Epithelial cell of esophagus (primary cell): ENCODE measurements around the gene DIP2A.

Experiments
- DNase-seq: peaks from one replicate; pipeline ENCODE4 v3.0.0; 2010; ENCODE audit warnings: low read depth
- H3K4me3 ChIP-seq: 2 replicates; pipeline ENCODE4 v1.5.1; 2011; ENCODE audit warnings: mild to moderate bottlenecking, low read length, control low read depth
- CTCF ChIP-seq: IDR thresholded peaks from 2 replicates; pipeline ENCODE4 v1.5.1; 2011; ENCODE audit warnings: low read depth, mild to moderate bottlenecking, low read length, control low read depth, inconsistent platforms; ENCODE audit not compliant: insufficient read depth; ENCODE audit errors: missing control alignments

The DIP2A gene

DNA sequence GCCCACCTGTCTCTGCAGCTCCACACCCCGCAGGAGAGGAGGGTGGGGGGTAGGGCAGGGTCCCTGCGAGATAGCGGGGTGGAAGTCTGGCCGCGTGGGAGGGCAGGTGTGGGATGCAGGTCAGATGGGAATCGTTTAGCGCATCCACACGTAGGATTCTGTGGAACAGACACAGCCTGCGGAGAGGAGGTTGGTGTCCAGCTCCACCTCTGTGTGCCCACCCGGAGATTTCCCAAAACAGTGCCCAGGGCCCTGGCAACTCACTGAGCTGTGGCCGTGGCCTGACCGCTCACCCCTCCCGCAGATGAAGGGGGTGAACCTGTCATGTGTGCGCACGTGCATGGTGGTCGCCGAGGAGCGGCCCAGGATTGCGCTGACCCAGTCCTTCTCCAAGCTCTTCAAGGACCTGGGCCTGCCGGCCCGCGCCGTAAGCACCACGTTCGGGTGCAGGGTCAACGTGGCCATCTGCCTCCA lies 99.3 kb downstream of the DIP2A start:
- DNase-seq: no peak
- TF ChIP-seq CTCF: no peak

GRCh38 chr21:46559291-46559983 lies 100.7 kb downstream of the DIP2A start:
- no peak for DNase-seq
- TF ChIP-seq CTCF: no peak
- no peak overlapping the region for H3K4me3 ChIP-seq

More for the DNA sequence above, 99.3 kb downstream of the DIP2A start:
- H3K4me3 ChIP-seq: no peak overlapping the region

GRCh38 chr21:46560568-46561444 lies 102.1 kb downstream of the DIP2A start:
- H3K4me3 ChIP-seq: no peak overlapping the region
- no peak for DNase-seq
- no peak for TF ChIP-seq CTCF

DNA sequence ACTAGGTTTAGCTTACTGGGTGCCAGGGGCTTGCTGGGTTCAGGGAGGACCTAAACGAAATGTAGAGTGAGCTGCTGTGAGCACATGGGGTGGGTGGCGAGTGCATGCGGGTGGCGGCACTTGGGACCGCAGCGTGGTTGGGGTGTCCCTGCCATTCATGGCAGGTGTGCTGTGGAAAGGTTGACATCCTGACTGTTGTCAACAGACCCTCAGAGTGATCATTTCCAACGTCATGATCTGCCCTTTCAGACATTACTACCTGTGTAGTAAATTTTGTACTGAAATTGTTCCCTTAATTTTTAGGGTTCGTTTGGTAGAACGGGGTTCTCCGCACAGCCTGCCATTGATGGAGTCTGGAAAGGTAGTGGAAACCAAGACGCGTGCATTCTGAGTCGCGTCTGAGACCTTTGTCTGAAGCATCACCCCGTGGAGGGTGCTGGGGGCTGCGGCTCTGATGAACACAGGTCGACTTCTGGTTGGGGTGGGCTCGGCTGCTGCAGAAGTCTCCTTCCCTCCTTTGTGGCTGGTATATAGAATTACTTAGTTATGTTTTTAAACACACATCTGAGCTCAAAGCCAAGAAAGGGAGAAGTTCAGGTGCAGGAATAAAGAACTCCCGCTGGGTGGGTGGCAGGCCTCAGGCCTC lies 102.9 kb downstream of the DIP2A start:
- H3K4me3 ChIP-seq: no peak overlapping the region
- TF ChIP-seq CTCF: no peak
- no peak for DNase-seq

GRCh38 chr21:46562472-46562871 lies 103.8 kb downstream of the DIP2A start:
- no peak for DNase-seq
- no peak for TF ChIP-seq CTCF
- H3K4me3 ChIP-seq: no peak overlapping the region

DNA sequence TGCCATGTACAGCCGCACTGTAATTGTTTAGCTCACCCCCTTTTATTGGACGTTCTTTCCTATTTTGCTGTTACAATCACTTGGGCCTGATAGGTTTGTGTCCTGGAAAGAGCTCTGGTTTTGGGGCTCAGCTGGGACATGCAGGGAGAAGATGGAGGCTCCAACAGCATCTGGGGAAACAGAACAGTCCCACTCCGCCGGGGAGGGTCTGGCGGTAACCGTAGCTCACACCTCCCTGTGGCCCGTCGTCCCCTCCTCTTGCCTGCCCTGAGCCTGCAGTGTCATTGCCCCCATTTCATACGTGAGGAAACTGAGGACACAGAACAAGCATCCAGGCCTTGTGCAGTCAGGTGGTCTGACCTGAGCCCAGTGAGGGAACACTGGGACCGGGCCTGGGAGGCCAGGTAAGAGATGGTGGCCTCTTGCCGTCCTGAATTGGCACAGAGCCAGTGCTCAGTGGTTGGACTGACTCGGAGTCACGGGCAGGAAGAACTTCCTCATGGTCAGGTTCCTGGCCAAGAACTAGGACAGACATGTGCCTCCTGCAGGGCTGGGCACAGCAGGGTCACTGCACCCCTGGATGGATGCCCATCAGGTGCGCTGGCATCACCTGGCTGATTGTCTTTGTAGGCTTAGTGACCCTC lies 104.4 kb downstream of the DIP2A start:
- H3K4me3 ChIP-seq: no peak overlapping the region
- DNase-seq: no peak

More for the DNA sequence above, 104.4 kb downstream of the DIP2A start:
- TF ChIP-seq CTCF: no peak
